Fibroblast of lung (primary cell): ENCODE measurements around the gene CNGA2.

Experiments used
- CTCF ChIP-seq, 2 donors: IDR thresholded peaks in 1 of 2; conservative IDR thresholded peaks in 1 of 2; 1 replicate in 1 of 2; 2 replicates in 1 of 2; pipeline ENCODE4 v1.5.1; 2011 to 2012; ENCODE audit warnings: low read length in 2 of 2, control low read depth in 1 of 2, inconsistent platforms in 1 of 2, low read depth in 1 of 2, mild to moderate bottlenecking in 1 of 2
- EZH2 ChIP-seq: IDR thresholded peaks from 2 replicates; pipeline ENCODE4 v1.5.1; 2012; ENCODE audit warnings: low read length, control low read depth, mild to moderate bottlenecking; ENCODE audit errors: missing control alignments

DNA sequence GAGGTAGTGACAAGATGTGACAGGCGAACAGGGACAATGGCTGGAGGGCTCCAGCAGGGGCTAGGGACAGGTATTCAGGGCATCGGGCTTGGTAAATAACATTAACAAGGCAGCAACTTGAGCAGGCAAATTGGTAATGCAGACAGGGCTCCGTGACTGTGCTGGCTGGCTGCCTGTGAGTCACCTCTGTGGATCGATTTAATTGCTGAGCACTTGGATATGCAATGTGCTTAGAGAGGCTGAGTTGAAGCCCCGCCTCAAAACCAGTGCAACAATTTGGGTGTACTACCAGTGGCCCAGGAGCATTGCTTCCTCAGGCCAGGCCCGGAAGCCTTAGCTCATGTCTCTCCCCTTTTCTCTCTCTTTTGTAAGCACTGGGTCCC is 19.5 kb downstream of the CNGA2 start:
- TF ChIP-seq CTCF (conservative IDR thresholded peaks at IDR 0.05 in 1 of 2, IDR thresholded peaks at IDR 0.05 in 1 of 2; ENCODE audit: low read depth in 1 of 2, low read length in 2 of 2) (no peak), EZH2 (no peak)
